Naive thymus-derived CD4-positive, alpha-beta T cell (primary cell): ENCODE data around the gene B3GLCT. TPM values are rescaled to one million over a fixed set of nuclear protein-coding genes. Genes with fewer than 3 reads are reported as not detected.

Source experiments
- ATAC-seq: fragments of 150-1000 bp; cut with Tn5 transposase; 2 replicates; pipeline ENCODE4 v1.10.0; 2021; ENCODE audit warnings: mild to moderate bottlenecking, moderate library complexity
- CTCF ChIA-PET: fragments of 350-600 bp; sonication (Branson Sonifier 250); formaldehyde crosslinking; loops from one replicate; lab custom pipeline; 2021; ENCODE audit warnings: antibody characterized with exemption; lab: Charles Lee
- POLR2A ChIA-PET: fragments of 350-600 bp; sonication (Branson Sonifier 250); formaldehyde crosslinking; loops from one replicate; lab custom pipeline; 2021; ENCODE audit warnings: antibody characterized with exemption, inconsistent platforms; lab: Charles Lee
- DNase-seq, 9 donors: peaks; one replicate each; pipeline versions ENCODE4 v3.0.0 to v3.0.0-alpha.2; 2020 to 2022; ENCODE audit warnings: mixed read lengths in 1 of 9
- H3K27ac ChIP-seq: one replicate; pipeline ENCODE4 v1.7.0; 2013; ENCODE audit warnings: mild to moderate bottlenecking, low read depth, low read length, moderate library complexity
- H3K27me3 ChIP-seq, 2 donors: one replicate each; pipeline ENCODE4 v1.7.0; 2013; ENCODE audit warnings: low read length in 2 of 2, mild to moderate bottlenecking in 2 of 2, moderate library complexity in 2 of 2; ENCODE audit not compliant: control insufficient read depth in 2 of 2, insufficient read depth in 2 of 2
- H3K36me3 ChIP-seq, 3 experiments: 1 replicate in 2 of 3; 2 replicates in 1 of 3; pipeline ENCODE4 v1.7.0; 2013; ENCODE audit warnings: low read length in 3 of 3, mild to moderate bottlenecking in 3 of 3, moderate library complexity in 1 of 3; ENCODE audit not compliant: insufficient read depth in 3 of 3, control insufficient read depth in 2 of 3
- H3K4me1 ChIP-seq, 2 donors: one replicate each; pipeline ENCODE4 v1.7.0; 2013; ENCODE audit warnings: low read length in 2 of 2, mild to moderate bottlenecking in 2 of 2, moderate library complexity in 1 of 2; ENCODE audit not compliant: control insufficient read depth in 2 of 2, insufficient read depth in 2 of 2
- H3K4me3 ChIP-seq: 2 replicates; pipeline ENCODE4 v1.7.0; 2013; ENCODE audit warnings: mild to moderate bottlenecking, low read length
- H3K9me3 ChIP-seq, 3 experiments: 1 replicate in 2 of 3; 2 replicates in 1 of 3; pipeline ENCODE4 v1.7.0; 2013; ENCODE audit warnings: low read length in 3 of 3; ENCODE audit not compliant: control insufficient read depth in 2 of 3
- H3K27ac Mint-ChIP-seq, 9 donors: one replicate each; pipeline ENCODE4 v1.8.0; 2020 to 2022; ENCODE audit warnings: mixed read lengths in 9 of 9, mild to moderate bottlenecking in 8 of 9, moderate library complexity in 5 of 9, inconsistent platforms in 2 of 9
- H3K27me3 Mint-ChIP-seq, 5 donors: one replicate each; pipeline ENCODE4 v1.8.0; 2021 to 2022; ENCODE audit warnings: mixed read lengths in 5 of 5, mild to moderate bottlenecking in 1 of 5
- H3K36me3 Mint-ChIP-seq, 5 donors: one replicate each; pipeline ENCODE4 v1.8.0; 2020 to 2022; ENCODE audit warnings: mixed read lengths in 5 of 5, mild to moderate bottlenecking in 3 of 5, inconsistent platforms in 1 of 5
- H3K4me1 Mint-ChIP-seq, 7 donors: one replicate each; pipeline ENCODE4 v1.8.0; 2020 to 2022; ENCODE audit warnings: mixed read lengths in 7 of 7, mild to moderate bottlenecking in 3 of 7, inconsistent platforms in 1 of 7
- H3K4me3 Mint-ChIP-seq, 10 donors: one replicate each; pipeline ENCODE4 v1.8.0; 2020 to 2022; ENCODE audit warnings: mild to moderate bottlenecking in 10 of 10, mixed read lengths in 10 of 10, moderate library complexity in 6 of 10, inconsistent platforms in 2 of 10
- H3K9me3 Mint-ChIP-seq, 11 donors: one replicate each; pipeline ENCODE4 v1.8.0; 2020 to 2022; ENCODE audit warnings: mixed read lengths in 11 of 11, mild to moderate bottlenecking in 4 of 11, inconsistent platforms in 1 of 11, moderate library complexity in 1 of 11
- intact Hi-C, 2 donors: fragments of 100-400 bp; cut with micrococcal nuclease; formaldehyde crosslinking; loops; one replicate each; pipeline ENCODE4 v1.15.1; 2023
- polyA plus RNA-seq, 2 donors: library from polyadenylated mRNA; unstranded; fragments of 300-500 nt; fragmentation: Illumina TruSeq; gene quantifications; one replicate each; pipeline ENCODE4 v1.2.3, GENCODE V29; 2021
- total RNA-seq, 6 experiments: library from RNA in 5 of 6; stranded (reverse) in 5 of 6; gene quantifications; 1 replicate in 5 of 6; 2 replicates in 1 of 6; pipeline ENCODE4 v1.2.3 and lab custom pipeline; 2021 to 2026

The B3GLCT gene
- total and polyA plus RNA-seq, 7 experiments from 2014 or later, result 3.7 to 5.3 (median 4.5) TPM

- no peak overlapping the region for H3K27ac ChIP-seq
- ATAC-seq (no peak), DNase-seq (no peak)
- peaks cover 0 to 8% (median 0%) of the 10 kb centered on the region in 3 experiments for H3K36me3 ChIP-seq
- no peak overlapping the region for H3K4me3 ChIP-seq
- no peaks in the 10 kb centered on the region for H3K27me3 ChIP-seq
- ChIA-PET CTCF (no interaction called here), POLR2A (no interaction called here)
- no peak overlapping the region for H3K4me3 Mint-ChIP-seq
- peaks cover 0 to 10% (median 0%) of the 10 kb centered on the region in 3 experiments for H3K9me3 ChIP-seq
- H3K36me3 Mint-ChIP-seq, result peaks cover 2 to 59% (median 42%) of the 10 kb centered on the region in 5 donors
- H3K4me1 Mint-ChIP-seq, result no peaks in the 10 kb centered on the region
- intact Hi-C loops, result no loop called here
- no peak overlapping the region for H3K27ac Mint-ChIP-seq
- H3K4me1 ChIP-seq, result no peaks in the 10 kb centered on the region
- peaks cover 0 to 3% (median 0%) of the 10 kb centered on the region in 11 donors for H3K9me3 Mint-ChIP-seq
- H3K27me3 Mint-ChIP-seq, result no peaks in the 10 kb centered on the region
These were observed 63.6 kb downstream of the B3GLCT start for GRCh38 chr13:31263346-31263745.

- ATAC-seq (no peak), DNase-seq (no peak)
- H3K4me3 ChIP-seq, result no peak overlapping the region
- ChIA-PET POLR2A (no interaction called here), CTCF (no interaction called here)
- peaks cover 0 to 8% (median 0%) of the 10 kb centered on the region in 3 experiments for H3K36me3 ChIP-seq
- H3K9me3 Mint-ChIP-seq, result peaks cover 0 to 3% (median 0%) of the 10 kb centered on the region in 11 donors
- no peaks in the 10 kb centered on the region for H3K27me3 ChIP-seq
- H3K4me1 Mint-ChIP-seq, result no peaks in the 10 kb centered on the region
- H3K27me3 Mint-ChIP-seq, result no peaks in the 10 kb centered on the region
- intact Hi-C loops, result no loop called here
- no peak overlapping the region for H3K27ac ChIP-seq
- H3K4me1 ChIP-seq, result no peaks in the 10 kb centered on the region
- H3K27ac Mint-ChIP-seq, result no peak overlapping the region
- no peak overlapping the region for H3K4me3 Mint-ChIP-seq
- peaks cover 0 to 4% (median 0%) of the 10 kb centered on the region in 3 experiments for H3K9me3 ChIP-seq
- H3K36me3 Mint-ChIP-seq, result peaks cover 2 to 67% (median 48%) of the 10 kb centered on the region in 5 donors
These were observed 64.4 kb downstream of the B3GLCT start for GRCh38 chr13:31264151-31264550.

GRCh38 chr13:31267126-31267784 is 67.5 kb downstream of the B3GLCT start:
- Mint-ChIP-seq H3K9me3 (peaks cover 0 to 15% (median 2%) of the 10 kb centered on the region in 11 donors), H3K36me3 (peaks cover 9 to 77% (median 63%) of the 10 kb centered on the region in 5 donors), H3K27me3 (no peaks in the 10 kb centered on the region), H3K4me1 (no peaks in the 10 kb centered on the region), H3K4me3 (no peak overlapping the region), H3K27ac (no peak overlapping the region)
- H3K36me3 ChIP-seq, result peaks cover 0 to 13% (median 0%) of the 10 kb centered on the region in 3 experiments
- intact Hi-C loops, result no loop called here
- ChIA-PET CTCF (no interaction called here), POLR2A (no interaction called here)
- no peaks in the 10 kb centered on the region for H3K9me3 ChIP-seq
- no peaks in the 10 kb centered on the region for H3K27me3 ChIP-seq
- no peak overlapping the region for H3K4me3 ChIP-seq
- H3K4me1 ChIP-seq, result no peaks in the 10 kb centered on the region
- ATAC-seq (no peak), DNase-seq (no peak)
- no peak overlapping the region for H3K27ac ChIP-seq

GRCh38 chr13:31274390-31274789 is 74.6 kb downstream of the B3GLCT start:
- H3K27me3 Mint-ChIP-seq, result no peaks in the 10 kb centered on the region
- peaks cover 0 to 18% (median 0%) of the 10 kb centered on the region in 3 experiments for H3K36me3 ChIP-seq
- intact Hi-C loops, result no loop called here
- ATAC-seq (no peak), DNase-seq (no peak)
- H3K4me1 Mint-ChIP-seq, result peaks cover 0 to 4% (median 0%) of the 10 kb centered on the region in 7 donors
- CTCF ChIA-PET, result no interaction called here
- POLR2A ChIA-PET, result no interaction called here
- H3K9me3 Mint-ChIP-seq, result peaks cover 0 to 29% (median 9%) of the 10 kb centered on the region in 11 donors
- H3K4me3 Mint-ChIP-seq, result no peak overlapping the region
- H3K4me3 ChIP-seq, result no peak overlapping the region
- H3K27ac ChIP-seq, result no peak overlapping the region
- no peaks in the 10 kb centered on the region for H3K4me1 ChIP-seq
- H3K27me3 ChIP-seq, result no peaks in the 10 kb centered on the region
- H3K36me3 Mint-ChIP-seq, result peaks cover 18 to 83% (median 81%) of the 10 kb centered on the region in 5 donors
- no peak overlapping the region for H3K27ac Mint-ChIP-seq
- no peaks in the 10 kb centered on the region for H3K9me3 ChIP-seq

GRCh38 chr13:31276421-31276820 is 76.6 kb downstream of the B3GLCT start:
- no peak for ATAC-seq
- H3K36me3 Mint-ChIP-seq, result peaks cover 16 to 81% (median 78%) of the 10 kb centered on the region in 5 donors

GRCh38 chr13:31278869-31279268 is 79.1 kb downstream of the B3GLCT start:
- Mint-ChIP-seq H3K27ac (no peak overlapping the region), H3K4me1 (peaks cover 0 to 4% (median 0%) of the 10 kb centered on the region in 7 donors), H3K4me3 (no peak overlapping the region), H3K36me3 (peaks cover 9 to 74% (median 62%) of the 10 kb centered on the region in 5 donors), H3K27me3 (no peaks in the 10 kb centered on the region), H3K9me3 (peaks cover 4 to 22% (median 6%) of the 10 kb centered on the region in 11 donors)
- H3K4me1 ChIP-seq, result no peaks in the 10 kb centered on the region
- no peak overlapping the region for H3K4me3 ChIP-seq
- intact Hi-C loops, result no loop called here
- CTCF ChIA-PET, result no interaction called here
- H3K9me3 ChIP-seq, result peaks cover 0 to 4% (median 0%) of the 10 kb centered on the region in 3 experiments
- DNase-seq, result no peak
- no peak overlapping the region for H3K27ac ChIP-seq
- ATAC-seq, result no peak
- H3K36me3 ChIP-seq, result peaks cover 0 to 11% (median 0%) of the 10 kb centered on the region in 3 experiments
- POLR2A ChIA-PET, result no interaction called here
- no peaks in the 10 kb centered on the region for H3K27me3 ChIP-seq

More at GRCh38 chr13:31276421-31276820, 76.6 kb downstream of the B3GLCT start:
- Histone ChIP-seq H3K36me3 (peaks cover 0 to 11% (median 0%) of the 10 kb centered on the region in 3 experiments), H3K9me3 (peaks cover 0 to 4% (median 0%) of the 10 kb centered on the region in 3 experiments), H3K4me3 (no peak overlapping the region), H3K4me1 (no peaks in the 10 kb centered on the region), H3K27ac (no peak overlapping the region), H3K27me3 (no peaks in the 10 kb centered on the region)
- Mint-ChIP-seq H3K27ac (no peak overlapping the region), H3K27me3 (no peaks in the 10 kb centered on the region), H3K9me3 (peaks cover 4 to 27% (median 8%) of the 10 kb centered on the region in 11 donors), H3K4me3 (no peak overlapping the region), H3K4me1 (peaks cover 0 to 4% (median 0%) of the 10 kb centered on the region in 7 donors)
- intact Hi-C loops, result no loop called here
- ChIA-PET CTCF (no interaction called here), POLR2A (no interaction called here)
- DNase-seq, result no peak
